ENCODE measurements around the gene SNED1.

The SNED1 gene

DNA sequence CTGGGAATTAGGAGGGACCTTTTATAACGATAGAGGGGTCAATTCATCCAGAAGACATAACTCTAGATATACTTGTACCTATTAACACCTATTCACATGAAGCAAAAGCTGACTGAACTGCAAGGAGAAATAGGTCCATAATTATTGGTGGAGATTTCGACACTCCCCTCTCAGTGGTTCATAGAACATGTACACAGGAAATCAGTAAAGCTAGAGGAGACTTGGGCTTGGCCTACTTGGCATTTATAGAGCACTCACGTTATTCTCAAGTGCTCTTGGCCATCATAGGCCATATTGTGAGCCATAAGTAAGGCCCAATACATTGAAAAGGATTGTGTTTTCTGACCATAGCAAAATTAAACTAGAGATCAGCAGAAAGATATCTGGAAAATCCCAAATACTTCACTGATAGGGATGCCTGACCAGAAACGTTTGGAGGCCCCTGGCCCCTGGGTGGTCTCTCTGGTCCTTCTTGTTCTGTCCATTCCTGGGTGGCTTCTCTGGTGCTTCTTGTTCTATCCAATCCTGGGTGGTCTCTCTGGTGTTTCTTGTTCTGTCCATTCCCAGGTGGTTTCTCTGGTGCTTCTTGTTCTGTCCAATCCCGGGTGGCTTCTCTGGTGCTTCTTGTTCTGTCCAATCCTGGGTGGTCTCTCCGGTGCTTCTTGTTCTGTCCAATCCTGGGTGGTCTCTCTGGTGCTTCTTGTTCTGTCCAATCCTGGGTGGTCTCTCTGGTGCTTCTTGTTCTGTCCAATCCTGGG lies 49.0 kb downstream of the SNED1 start:
- no peak for TF ChIP-seq CTCF (IDR thresholded peaks at IDR 0.05; ENCODE audit: control insufficient read depth, extremely low read depth, insufficient read depth)
- no peak overlapping the region for H3K4me3 ChIP-seq (ENCODE audit: low read depth, low read length)
- no peak for DNase-seq (ENCODE audit: low read depth)

DNA sequence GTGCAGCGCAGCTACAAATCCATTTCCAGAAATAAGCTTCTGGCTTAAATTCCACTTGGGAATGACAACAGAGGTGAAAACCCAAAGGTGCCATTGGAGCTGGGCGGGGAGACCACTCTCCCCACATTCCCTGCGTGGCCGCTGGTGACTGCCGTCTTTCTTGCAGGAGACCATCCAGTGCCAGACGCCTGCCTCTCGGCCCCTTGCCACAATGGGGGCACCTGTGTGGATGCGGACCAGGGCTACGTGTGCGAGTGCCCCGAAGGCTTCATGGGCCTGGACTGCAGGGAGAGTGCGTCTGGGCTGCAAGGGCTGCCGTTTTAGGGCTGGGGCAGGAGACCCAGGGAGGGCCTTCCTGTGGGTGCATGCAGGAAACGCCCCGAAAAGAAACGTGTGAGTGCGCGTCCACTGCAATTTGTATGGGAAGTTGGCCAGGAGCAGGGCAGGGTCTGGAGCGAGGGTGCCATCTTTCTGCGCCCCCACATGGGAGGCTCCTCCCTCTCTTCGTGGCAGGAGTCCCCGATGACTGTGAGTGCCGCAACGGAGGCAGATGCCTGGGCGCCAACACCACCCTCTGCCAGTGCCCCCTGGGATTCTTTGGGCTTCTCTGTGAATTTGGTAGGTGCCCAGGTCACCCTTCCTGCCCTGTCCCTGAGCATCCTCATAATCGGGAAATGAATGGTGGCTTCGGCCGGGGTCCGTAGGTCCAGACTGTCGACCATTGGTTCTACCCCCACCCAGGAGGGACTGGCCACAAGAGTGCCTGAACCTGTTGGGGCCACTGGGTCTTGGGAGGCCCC lies 49.9 kb downstream of the SNED1 start:
- TF ChIP-seq CTCF (IDR thresholded peaks at IDR 0.05; ENCODE audit: control insufficient read depth, extremely low read depth, insufficient read depth): no peak
- H3K4me3 ChIP-seq (ENCODE audit: low read depth, low read length): no peak overlapping the region

DNA sequence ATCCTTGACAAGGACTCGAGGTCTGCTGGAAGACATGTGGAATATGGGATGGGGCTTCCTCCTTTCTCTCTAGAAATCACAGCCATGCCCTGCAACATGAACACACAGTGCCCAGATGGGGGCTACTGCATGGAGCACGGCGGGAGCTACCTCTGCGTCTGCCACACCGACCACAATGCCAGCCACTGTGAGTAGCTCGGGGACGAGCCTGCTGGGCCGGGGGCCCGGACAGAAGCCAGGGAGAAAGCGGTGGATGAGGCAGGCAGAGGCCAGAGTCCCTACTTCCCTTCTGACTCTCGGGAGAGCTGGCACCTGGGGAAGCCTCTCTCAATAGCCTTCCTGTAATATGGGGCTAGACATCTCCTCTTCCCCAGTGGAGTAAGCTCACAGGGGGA lies 50.5 kb downstream of the SNED1 start:
- no peak for TF ChIP-seq CTCF (IDR thresholded peaks at IDR 0.05; ENCODE audit: control insufficient read depth, extremely low read depth, insufficient read depth)
- H3K4me3 ChIP-seq (ENCODE audit: low read depth, low read length): no peak overlapping the region
- no peak for DNase-seq (ENCODE audit: low read depth)

More for the DNA sequence above, 49.9 kb downstream of the SNED1 start:
- DNase-seq (ENCODE audit: low read depth): no peak

- H3K4me3 ChIP-seq (ENCODE audit: low read depth, low read length): no peak overlapping the region
- DNase-seq (ENCODE audit: low read depth): no peak
- no peak for TF ChIP-seq CTCF (IDR thresholded peaks at IDR 0.05; ENCODE audit: control insufficient read depth, extremely low read depth, insufficient read depth)
Observed at GRCh38 chr2:241049739-241050623, 51.6 kb downstream of the SNED1 start.

- DNase-seq (ENCODE audit: low read depth): no peak
- TF ChIP-seq CTCF (IDR thresholded peaks at IDR 0.05; ENCODE audit: control insufficient read depth, extremely low read depth, insufficient read depth): no peak
Observed at GRCh38 chr2:241050624-241051577, 52.5 kb downstream of the SNED1 start.

More at GRCh38 chr2:241050624-241051577, 52.5 kb downstream of the SNED1 start:
- no peak overlapping the region for H3K4me3 ChIP-seq (ENCODE audit: low read depth, low read length)
